Astrocyte (in vitro differentiated cells and primary cell): ENCODE measurements around the gene RAB3IL1. TPM values are rescaled to one million over a fixed set of nuclear protein-coding genes. Genes with fewer than 3 reads are reported as not detected.

Experiments used
- DNase-seq: peaks from one replicate; pipeline ENCODE4 v3.0.0-alpha.2; 2010; ENCODE audit warnings: low read depth
- FAIRE-seq: peaks from 2 replicates; lab custom pipeline; 2011; peaks lifted over from hg19 to GRCh38; lab: Jason Lieb, UNC
- H2AFZ ChIP-seq: 2 replicates; pipeline ENCODE4 v1.6.0; 2012; ENCODE audit warnings: low read depth, low read length, inconsistent platforms
- H3K27ac ChIP-seq: 2 replicates; pipeline ENCODE4 v1.5.1; 2011; ENCODE audit warnings: low read depth, low read length, inconsistent platforms
- H3K27me3 ChIP-seq: 2 replicates; pipeline ENCODE4 v1.6.0; 2011; ENCODE audit warnings: low read length, inconsistent platforms; ENCODE audit not compliant: insufficient read depth
- H3K36me3 ChIP-seq: 2 replicates; pipeline ENCODE4 v1.5.1; 2011; ENCODE audit warnings: low read length, inconsistent platforms; ENCODE audit not compliant: insufficient read depth
- H3K4me1 ChIP-seq: 2 replicates; pipeline ENCODE4 v1.5.1; 2011; ENCODE audit warnings: low read length, inconsistent platforms; ENCODE audit not compliant: insufficient read depth
- H3K4me2 ChIP-seq: 2 replicates; pipeline ENCODE4 v1.6.0; 2012; ENCODE audit warnings: low read length, inconsistent platforms
- H3K4me3 ChIP-seq: 2 replicates; pipeline ENCODE4 v1.5.1; 2011; ENCODE audit warnings: low read depth, mild to moderate bottlenecking, low read length, inconsistent platforms; ENCODE audit not compliant: insufficient read depth
- H3K79me2 ChIP-seq: 2 replicates; pipeline ENCODE4 v1.6.0; 2012; ENCODE audit warnings: mild to moderate bottlenecking, low read length, inconsistent platforms; ENCODE audit not compliant: insufficient read depth
- H3K9ac ChIP-seq: 2 replicates; pipeline ENCODE4 v1.6.0; 2012; ENCODE audit warnings: mild to moderate bottlenecking, low read length, inconsistent platforms
- H3K9me3 ChIP-seq: 2 replicates; pipeline ENCODE4 v1.5.1; 2012; ENCODE audit warnings: low read depth, mild to moderate bottlenecking, low read length, inconsistent platforms; ENCODE audit not compliant: insufficient read depth
- H4K20me1 ChIP-seq: 2 replicates; pipeline ENCODE4 v1.6.0; 2012; ENCODE audit warnings: low read length, inconsistent platforms; ENCODE audit not compliant: insufficient read depth
- H3K27ac Mint-ChIP-seq: one replicate; pipeline ENCODE4 v1.8.0; 2021; ENCODE audit warnings: mild to moderate bottlenecking, mixed read lengths; ENCODE audit not compliant: unreplicated experiment
- H3K27me3 Mint-ChIP-seq: one replicate; pipeline ENCODE4 v1.8.0; 2021; ENCODE audit warnings: low read depth, mixed read lengths; ENCODE audit not compliant: unreplicated experiment
- H3K36me3 Mint-ChIP-seq: one replicate; pipeline ENCODE4 v1.8.0; 2021; ENCODE audit warnings: low read depth, mixed read lengths; ENCODE audit not compliant: unreplicated experiment
- H3K4me1 Mint-ChIP-seq: one replicate; pipeline ENCODE4 v1.8.0; 2021; ENCODE audit warnings: low read depth, mixed read lengths; ENCODE audit not compliant: unreplicated experiment
- H3K4me3 Mint-ChIP-seq: one replicate; pipeline ENCODE4 v1.8.0; 2021; ENCODE audit warnings: mild to moderate bottlenecking, moderate library complexity, mixed read lengths; ENCODE audit not compliant: unreplicated experiment
- H3K9me3 Mint-ChIP-seq: one replicate; pipeline ENCODE4 v1.8.0; 2021; ENCODE audit warnings: mild to moderate bottlenecking, mixed read lengths; ENCODE audit not compliant: unreplicated experiment
- EZH2 ChIP-seq: IDR thresholded peaks from 2 replicates; pipeline ENCODE4 v1.6.1; 2012; ENCODE audit warnings: mild to moderate bottlenecking, low read length, inconsistent platforms; ENCODE audit not compliant: insufficient read depth
- total RNA-seq: library from RNA; stranded (reverse); gene quantifications from 2 replicates; pipeline ENCODE4 v1.2.1, GENCODE V29; 2021
- TF ChIP-seq, protein P1 (sequence below): IDR thresholded peaks from 2 replicates; pipeline ENCODE4 v1.5.1; 2011; ENCODE audit warnings: low read depth, mild to moderate bottlenecking, inconsistent platforms, low read length, moderate library complexity; ENCODE audit not compliant: insufficient read depth

Gene RAB3IL1
- total RNA-seq, 1 donor from 2014 or later, result 0.91 TPM

DNA sequence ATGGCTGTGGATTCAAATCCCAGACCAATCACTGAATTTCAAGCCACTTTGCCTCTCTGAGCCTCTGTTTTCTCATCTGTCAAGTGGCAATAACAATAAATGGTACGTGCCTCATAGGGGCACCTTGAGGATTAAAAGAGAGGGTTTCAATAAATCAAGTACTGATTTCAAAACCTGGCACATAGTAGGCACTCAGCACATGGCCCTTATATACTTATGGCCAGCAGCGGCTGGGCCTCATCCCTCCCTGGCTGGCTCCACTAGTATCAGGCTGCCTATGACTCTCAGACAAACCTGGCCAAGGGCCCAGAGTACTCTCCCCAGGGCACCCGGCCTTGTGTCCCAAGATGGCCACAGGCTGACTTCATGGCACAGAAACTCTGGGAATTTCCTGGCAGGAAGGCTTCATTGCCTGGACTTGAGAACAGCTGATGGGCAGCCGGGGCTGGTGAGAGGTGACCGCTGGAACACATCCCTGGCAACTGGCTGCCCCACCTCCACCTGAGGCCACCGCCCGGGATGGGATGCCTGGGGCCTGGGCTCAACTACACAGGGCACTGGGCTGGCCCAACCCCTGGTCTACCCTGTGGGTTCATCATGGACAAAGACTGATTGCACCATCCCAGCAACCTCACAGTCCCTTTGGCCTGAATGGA, 29.4 kb downstream of the RAB3IL1 start:
- Histone ChIP-seq H3K79me2 (peaks cover 52% of the 10 kb centered on the region), H3K9me3 (no peaks in the 10 kb centered on the region), H4K20me1 (peaks cover 36% of the 10 kb centered on the region), H3K4me1 (peaks cover 27% of the 10 kb centered on the region), H3K4me2 (peak overlapping the region; percentile 45), H3K27me3 (no peaks in the 10 kb centered on the region), H2AFZ (no peak overlapping the region), H3K4me3 (no peak overlapping the region), H3K9ac (peak overlapping the region; percentile 22), H3K36me3 (no peaks in the 10 kb centered on the region), H3K27ac (peak overlapping the region; percentile 40)
- Mint-ChIP-seq H3K27me3 (peaks cover 3% of the 10 kb centered on the region), H3K27ac (no peak overlapping the region), H3K4me1 (peaks cover 6% of the 10 kb centered on the region), H3K9me3 (no peaks in the 10 kb centered on the region), H3K4me3 (no peak overlapping the region), H3K36me3 (peaks cover 13% of the 10 kb centered on the region)
- TF ChIP-seq, protein P1, sequence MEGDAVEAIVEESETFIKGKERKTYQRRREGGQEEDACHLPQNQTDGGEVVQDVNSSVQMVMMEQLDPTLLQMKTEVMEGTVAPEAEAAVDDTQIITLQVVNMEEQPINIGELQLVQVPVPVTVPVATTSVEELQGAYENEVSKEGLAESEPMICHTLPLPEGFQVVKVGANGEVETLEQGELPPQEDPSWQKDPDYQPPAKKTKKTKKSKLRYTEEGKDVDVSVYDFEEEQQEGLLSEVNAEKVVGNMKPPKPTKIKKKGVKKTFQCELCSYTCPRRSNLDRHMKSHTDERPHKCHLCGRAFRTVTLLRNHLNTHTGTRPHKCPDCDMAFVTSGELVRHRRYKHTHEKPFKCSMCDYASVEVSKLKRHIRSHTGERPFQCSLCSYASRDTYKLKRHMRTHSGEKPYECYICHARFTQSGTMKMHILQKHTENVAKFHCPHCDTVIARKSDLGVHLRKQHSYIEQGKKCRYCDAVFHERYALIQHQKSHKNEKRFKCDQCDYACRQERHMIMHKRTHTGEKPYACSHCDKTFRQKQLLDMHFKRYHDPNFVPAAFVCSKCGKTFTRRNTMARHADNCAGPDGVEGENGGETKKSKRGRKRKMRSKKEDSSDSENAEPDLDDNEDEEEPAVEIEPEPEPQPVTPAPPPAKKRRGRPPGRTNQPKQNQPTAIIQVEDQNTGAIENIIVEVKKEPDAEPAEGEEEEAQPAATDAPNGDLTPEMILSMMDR, result no peak
- TF ChIP-seq EZH2, result no peak
- FAIRE-seq (no peak), DNase-seq (peak; percentile 88)

DNA sequence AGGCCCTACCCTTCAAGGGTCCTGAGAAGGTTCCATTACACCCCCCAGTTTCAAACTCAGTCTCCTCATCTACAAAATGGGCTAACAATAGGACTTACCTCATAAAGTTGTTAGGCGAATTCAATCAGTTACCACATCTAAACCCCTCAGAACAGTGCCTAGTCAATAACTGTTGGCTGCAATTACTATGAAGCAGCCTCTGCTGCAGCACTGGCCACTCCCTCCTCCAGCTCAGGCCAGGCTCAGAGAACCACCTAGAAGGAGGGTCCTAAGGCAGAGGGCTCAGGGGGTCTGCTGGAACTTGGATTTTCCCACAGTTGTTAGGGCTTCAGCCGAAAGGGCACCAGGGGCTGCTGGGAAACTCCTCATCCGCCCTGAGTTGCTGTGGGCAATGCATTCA, 30.7 kb downstream of the RAB3IL1 start:
- Mint-ChIP-seq H3K27me3 (peaks cover 3% of the 10 kb centered on the region), H3K4me3 (no peak overlapping the region), H3K27ac (no peak overlapping the region), H3K36me3 (peaks cover 13% of the 10 kb centered on the region), H3K4me1 (peaks cover 8% of the 10 kb centered on the region), H3K9me3 (no peaks in the 10 kb centered on the region)
- no peak overlapping the region for H2AFZ ChIP-seq
- no peak overlapping the region for H3K27ac ChIP-seq
- H3K36me3 ChIP-seq, result no peaks in the 10 kb centered on the region
- TF ChIP-seq, protein P1, result no peak
- no peak for TF ChIP-seq EZH2
- peaks cover 54% of the 10 kb centered on the region for H3K79me2 ChIP-seq
- H3K9me3 ChIP-seq, result no peaks in the 10 kb centered on the region
- no peak for DNase-seq
- H3K9ac ChIP-seq, result no peak overlapping the region
- peaks cover 27% of the 10 kb centered on the region for H3K4me1 ChIP-seq
- H3K4me2 ChIP-seq, result no peak overlapping the region
- no peak overlapping the region for H3K4me3 ChIP-seq
- H3K27me3 ChIP-seq, result no peaks in the 10 kb centered on the region
- FAIRE-seq, result no peak
- H4K20me1 ChIP-seq, result peaks cover 36% of the 10 kb centered on the region
